NT2/D1 (cell line): ENCODE results near the gene ZNF474.

Source experiments
- SUZ12 ChIP-seq: IDR thresholded peaks from 2 replicates; pipeline ENCODE4 v1.6.1; 2011; ENCODE audit not compliant: insufficient read length, insufficient read depth; ENCODE audit errors: extremely low read depth
- YY1 ChIP-seq: IDR thresholded peaks from 2 replicates; pipeline ENCODE4 v1.6.1; 2011; ENCODE audit not compliant: insufficient read length, insufficient read depth
- ZNF274 ChIP-seq: IDR thresholded peaks from 2 replicates; pipeline ENCODE4 v1.6.1; 2011; ENCODE audit warnings: mild to moderate bottlenecking, low read depth, low read length

DNA sequence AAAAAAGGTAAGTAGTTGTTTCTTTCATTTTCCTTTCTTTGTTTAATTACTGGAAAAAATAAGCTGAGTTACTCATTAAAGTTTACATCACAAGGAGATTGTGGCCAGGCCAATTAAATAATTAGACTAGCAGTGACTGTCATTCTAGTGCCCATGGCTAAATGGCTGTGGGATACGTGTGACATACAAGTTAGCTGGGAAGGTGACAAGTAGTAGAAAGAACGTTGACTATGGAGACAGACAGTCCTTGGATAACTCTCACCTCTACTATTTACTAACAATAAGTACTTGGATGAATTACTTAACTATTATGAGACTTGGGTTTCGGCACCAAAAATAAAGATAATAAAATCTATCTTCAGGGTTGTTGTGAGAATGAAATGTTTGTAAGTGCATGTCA, 44.3 kb upstream of the ZNF474 start:
- TF ChIP-seq YY1, result no peak
- no peak for TF ChIP-seq SUZ12
- TF ChIP-seq ZNF274, result no peak
